ENCODE data around the gene JPT2. TPM values are rescaled to one million over a fixed set of nuclear protein-coding genes. Genes with fewer than 3 reads are reported as not detected.

The JPT2 gene
- total RNA-seq, 1 experiment from 2014 or later: 113 TPM

DNA sequence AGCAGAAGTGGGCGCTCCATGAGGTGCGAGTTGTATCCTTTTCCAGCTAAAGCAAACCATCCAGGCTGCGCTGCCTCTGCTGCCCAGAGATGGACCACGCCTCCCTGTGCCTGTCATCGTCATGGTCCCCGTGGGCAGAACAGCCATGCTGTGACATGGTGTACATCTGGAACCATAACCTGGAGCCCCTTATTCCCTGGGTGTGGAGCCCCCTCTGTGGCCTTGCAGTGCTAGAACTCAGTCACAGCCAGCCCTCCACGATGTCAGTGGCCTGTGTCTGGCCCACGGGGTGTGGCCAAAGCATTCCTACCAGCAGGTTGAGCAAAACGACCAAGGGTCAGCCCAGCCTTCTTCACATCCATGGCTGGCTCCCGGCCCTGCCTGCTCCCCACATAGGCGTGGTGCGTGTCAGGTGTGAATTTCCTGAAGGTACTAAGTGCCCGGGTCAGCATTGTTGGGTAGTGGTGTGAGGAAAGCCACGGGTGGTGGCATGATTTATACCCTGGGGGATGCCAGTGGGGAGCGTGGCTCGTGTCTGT is 22.7 kb upstream of the JPT2 start:
- no peak overlapping the region for H2AFZ ChIP-seq (ENCODE audit: low read depth, low read length, poor library complexity, severe bottlenecking)
- ChIA-PET RAD21 (ENCODE audit: low non-redundant PET in 1 of 2, low total read pairs in 2 of 2, uncharacterized antibody in 2 of 2, unreplicated experiment in 2 of 2) (no interaction called here), POLR2A (no interaction called here), CTCF (no interaction called here)
- no peaks in the 10 kb centered on the region; the same call in 1 of the 2 replicates for H4K20me1 ChIP-seq (ENCODE audit: insufficient read depth)
- H3K9ac ChIP-seq (ENCODE audit: low read length): no peak overlapping the region
- H3K79me2 ChIP-seq (ENCODE audit: insufficient read depth, low read length): no peaks in the 10 kb centered on the region
- no peaks in the 10 kb centered on the region for H3K9me2 ChIP-seq (ENCODE audit: insufficient read depth)
- peaks cover 8 to 30% of the 10 kb centered on the region in 2 experiments; a peak in 3 of 4 replicates for H3K36me3 ChIP-seq (ENCODE audit: control insufficient read depth in 1 of 2, insufficient read depth in 2 of 2, low read length in 2 of 2)
- intact Hi-C loops (cut with micrococcal nuclease): no loop called here
- BruUV-seq (replicated peaks): no TSS peak
- no peak overlapping the region for H3K27ac ChIP-seq (ENCODE audit: low read depth, low read length)
- H3K27me3 ChIP-seq (ENCODE audit: insufficient read depth, low read length): no peaks in the 10 kb centered on the region
- DNase-seq (ENCODE audit: low read depth, low spot score) (no peak), ATAC-seq (no peak)
- TF ChIP-seq POLR2A (IDR thresholded peaks at IDR 0.05; ENCODE audit: borderline replicate concordance, extremely low read depth, insufficient read depth, insufficient read length) (no peak), SRF (IDR thresholded peaks at IDR 0.05; ENCODE audit: low read depth) (no peak), EZH2 (IDR thresholded peaks at IDR 0.05) (no peak), SP1 (IDR thresholded peaks at IDR 0.05; ENCODE audit: low read depth) (no peak), EGR1 (IDR thresholded peaks at IDR 0.05; ENCODE audit: low read depth) (no peak)
- TF ChIP-seq, protein P1, sequence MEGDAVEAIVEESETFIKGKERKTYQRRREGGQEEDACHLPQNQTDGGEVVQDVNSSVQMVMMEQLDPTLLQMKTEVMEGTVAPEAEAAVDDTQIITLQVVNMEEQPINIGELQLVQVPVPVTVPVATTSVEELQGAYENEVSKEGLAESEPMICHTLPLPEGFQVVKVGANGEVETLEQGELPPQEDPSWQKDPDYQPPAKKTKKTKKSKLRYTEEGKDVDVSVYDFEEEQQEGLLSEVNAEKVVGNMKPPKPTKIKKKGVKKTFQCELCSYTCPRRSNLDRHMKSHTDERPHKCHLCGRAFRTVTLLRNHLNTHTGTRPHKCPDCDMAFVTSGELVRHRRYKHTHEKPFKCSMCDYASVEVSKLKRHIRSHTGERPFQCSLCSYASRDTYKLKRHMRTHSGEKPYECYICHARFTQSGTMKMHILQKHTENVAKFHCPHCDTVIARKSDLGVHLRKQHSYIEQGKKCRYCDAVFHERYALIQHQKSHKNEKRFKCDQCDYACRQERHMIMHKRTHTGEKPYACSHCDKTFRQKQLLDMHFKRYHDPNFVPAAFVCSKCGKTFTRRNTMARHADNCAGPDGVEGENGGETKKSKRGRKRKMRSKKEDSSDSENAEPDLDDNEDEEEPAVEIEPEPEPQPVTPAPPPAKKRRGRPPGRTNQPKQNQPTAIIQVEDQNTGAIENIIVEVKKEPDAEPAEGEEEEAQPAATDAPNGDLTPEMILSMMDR (IDR thresholded peaks at IDR 0.05 in 2 of 3, conservative IDR thresholded peaks at IDR 0.05 in 1 of 3; ENCODE audit: borderline replicate concordance in 1 of 3, insufficient read depth in 1 of 3, low read depth in 2 of 3, low read length in 2 of 3): no peak
- no peaks in the 10 kb centered on the region for H3K9me3 ChIP-seq (ENCODE audit: control insufficient read depth in 1 of 2, insufficient read depth in 1 of 2, low read depth in 1 of 2, low read length in 2 of 2)
- H3K4me2 ChIP-seq (ENCODE audit: low read length): no peak overlapping the region
- H3K4me3 ChIP-seq (replicated peaks in 1 of 2; ENCODE audit: low read depth in 1 of 2, low read length in 2 of 2): no peak overlapping the region
- no peaks in the 10 kb centered on the region for H3K4me1 ChIP-seq (ENCODE audit: control insufficient read depth in 1 of 2, insufficient read depth in 2 of 2, low read length in 2 of 2)

DNA sequence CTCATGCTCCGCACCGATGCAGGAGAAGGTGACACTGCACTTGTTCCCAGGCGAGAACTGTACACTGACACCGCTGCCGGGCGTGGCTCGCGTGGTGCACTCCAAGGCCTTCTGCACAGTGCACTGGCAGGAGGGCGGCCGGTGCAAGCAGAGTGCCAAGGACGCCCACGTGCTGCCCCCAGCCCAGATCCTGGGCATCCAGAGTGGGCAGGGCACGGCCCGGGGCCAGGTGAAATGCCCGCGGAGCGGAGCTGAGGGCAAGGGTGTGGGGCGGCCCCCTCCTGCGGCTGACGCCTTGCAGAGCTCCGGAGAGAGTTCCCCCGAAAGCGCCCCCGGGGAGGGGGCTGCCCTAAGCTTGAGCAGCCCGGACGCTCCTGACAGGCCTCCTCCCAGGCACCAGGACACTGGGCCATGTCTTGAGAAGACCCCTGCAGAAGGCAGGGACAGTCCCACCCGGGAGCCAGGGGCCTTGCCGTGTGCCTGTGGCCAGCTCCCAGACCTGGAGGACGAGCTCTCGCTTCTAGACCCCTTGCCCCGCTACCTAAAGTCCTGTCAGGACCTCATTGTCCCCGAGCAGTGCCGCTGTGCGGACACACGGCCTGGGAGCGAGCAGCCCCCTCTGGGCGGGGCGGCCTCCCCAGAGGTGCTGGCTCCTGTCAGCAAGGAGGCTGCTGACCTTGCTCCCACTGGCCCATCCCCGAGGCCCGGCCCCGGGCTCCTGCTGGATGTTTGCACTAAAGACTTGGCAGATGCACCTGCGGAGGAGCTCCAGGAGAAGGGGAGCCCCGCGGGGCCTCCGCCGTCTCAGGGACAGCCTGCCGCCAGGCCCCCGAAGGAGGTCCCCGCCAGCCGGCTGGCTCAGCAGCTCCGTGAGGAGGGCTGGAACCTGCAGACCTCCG is 21.9 kb upstream of the JPT2 start:
- ATAC-seq (no peak), DNase-seq (ENCODE audit: low read depth, low spot score) (no peak)
- H3K27ac ChIP-seq (ENCODE audit: low read depth, low read length): no peak overlapping the region
- no peaks in the 10 kb centered on the region for H3K27me3 ChIP-seq (ENCODE audit: insufficient read depth, low read length)
- H3K4me1 ChIP-seq (ENCODE audit: control insufficient read depth in 1 of 2, insufficient read depth in 2 of 2, low read length in 2 of 2): no peaks in the 10 kb centered on the region
- H3K9me3 ChIP-seq (ENCODE audit: control insufficient read depth in 1 of 2, insufficient read depth in 1 of 2, low read depth in 1 of 2, low read length in 2 of 2): no peaks in the 10 kb centered on the region
- ChIA-PET POLR2A (no interaction called here), RAD21 (ENCODE audit: low non-redundant PET in 1 of 2, low total read pairs in 2 of 2, uncharacterized antibody in 2 of 2, unreplicated experiment in 2 of 2) (no interaction called here), CTCF (no interaction called here)
- intact Hi-C loops (cut with micrococcal nuclease): no loop called here
- no peak overlapping the region for H3K9ac ChIP-seq (ENCODE audit: low read length)
- no peaks in the 10 kb centered on the region for H3K79me2 ChIP-seq (ENCODE audit: insufficient read depth, low read length)
- TF ChIP-seq, protein P1 (IDR thresholded peaks at IDR 0.05 in 2 of 3, conservative IDR thresholded peaks at IDR 0.05 in 1 of 3; ENCODE audit: borderline replicate concordance in 1 of 3, insufficient read depth in 1 of 3, low read depth in 2 of 3, low read length in 2 of 3): no peak
- no peak for TF ChIP-seq EGR1 (IDR thresholded peaks at IDR 0.05; ENCODE audit: low read depth)
- BruUV-seq (replicated peaks): no TSS peak
- no peak overlapping the region for H3K4me3 ChIP-seq (replicated peaks in 1 of 2; ENCODE audit: low read depth in 1 of 2, low read length in 2 of 2)
- no peak overlapping the region for H3K4me2 ChIP-seq (ENCODE audit: low read length)
- H3K36me3 ChIP-seq (ENCODE audit: control insufficient read depth in 1 of 2, insufficient read depth in 2 of 2, low read length in 2 of 2): peaks cover 8 to 22% of the 10 kb centered on the region in 2 experiments; a peak in 3 of 4 replicates
- no peak overlapping the region for H2AFZ ChIP-seq (ENCODE audit: low read depth, low read length, poor library complexity, severe bottlenecking)
- H3K9me2 ChIP-seq (ENCODE audit: insufficient read depth): no peaks in the 10 kb centered on the region
- no peaks in the 10 kb centered on the region for H4K20me1 ChIP-seq (ENCODE audit: insufficient read depth)

All from HCT116 (cell line).